OCI-LY3 (cell line): Measurements from ENCODE around the gene P2RY8.

Experiments
- H2AFZ ChIP-seq: fragments of 200-600, 300-600 bp; shearing (Covaris generic); 2 replicates; pipeline ENCODE4 v1.6.0; 2014; ENCODE audit warnings: antibody characterized with exemption, low read depth, low read length
- H3K27ac ChIP-seq: fragments of 200-600, 300-600 bp; sonication (generic); 2 replicates; pipeline ENCODE4 v1.5.1; 2014; ENCODE audit warnings: mild to moderate bottlenecking, low read length, moderate library complexity, mixed read lengths
- H3K27me3 ChIP-seq: fragments of 200-600, 300-600 bp; sonication (generic); 2 replicates; pipeline ENCODE4 v1.6.1; 2014; ENCODE audit warnings: low read depth, low read length, mixed read lengths
- H3K36me3 ChIP-seq: fragments of 200-600, 300-600 bp; sonication (generic); replicated peaks from 2 replicates; pipeline ENCODE3; 2014; ENCODE audit warnings: low read depth, low read length, mixed read lengths
- H3K4me1 ChIP-seq: fragments of 300-600, 200-600 bp; sonication (generic); 2 replicates; pipeline ENCODE4 v1.6.1; 2014; ENCODE audit warnings: low read length, mixed read lengths
- H3K4me2 ChIP-seq: fragments of 200-600, 300-600 bp; sonication (generic); 2 replicates; pipeline ENCODE4 v1.6.1; 2014; ENCODE audit warnings: low read length, mixed read lengths
- H3K4me3 ChIP-seq: fragments of 300-600, 200-600 bp; sonication (generic); 2 replicates; pipeline ENCODE4 v1.5.1; 2014; ENCODE audit warnings: antibody characterized with exemption, mild to moderate bottlenecking, low read length, moderate library complexity
- H3K79me2 ChIP-seq: fragments of 300-600, 200-600 bp; shearing (Covaris generic); 2 replicates; pipeline ENCODE4 v1.6.1; 2014; ENCODE audit warnings: mild to moderate bottlenecking, low read length, mixed read lengths
- H3K9ac ChIP-seq: fragments of 300-600, 200-600 bp; shearing (Covaris generic); 2 replicates; pipeline ENCODE4 v1.6.0; 2014; ENCODE audit warnings: mild to moderate bottlenecking, low read length, moderate library complexity
- H3K9me3 ChIP-seq: fragments of 200-600, 300-600 bp; shearing (Covaris generic); 2 replicates; pipeline ENCODE4 v1.6.1; 2014; ENCODE audit warnings: low read length, mixed read lengths; ENCODE audit not compliant: insufficient read depth
- H4K20me1 ChIP-seq: fragments of 200-600, 300-600 bp; sonication (generic); 2 replicates; pipeline ENCODE4 v1.6.1; 2016; ENCODE audit warnings: low read length, mixed read lengths; ENCODE audit not compliant: insufficient read depth
- CTCF ChIP-seq: fragments of 200-600, 300-600 bp; sonication (generic); IDR thresholded peaks from 2 replicates; pipeline ENCODE4 v1.5.1; 2014; ENCODE audit warnings: antibody characterized with exemption, low read length, low read depth
- EZH2phosphoT487 ChIP-seq: fragments of 200-600 bp; shearing (Covaris generic); IDR thresholded peaks from 2 replicates; pipeline ENCODE4 v1.6.1; 2018; ENCODE audit warnings: antibody characterized with exemption, mixed run types, low read depth

The P2RY8 gene

GRCh38 chrX:1486749-1487361, 50.1 kb downstream of the P2RY8 start:
- Histone ChIP-seq H3K79me2 (peaks cover 26% of the 10 kb centered on the region), H3K4me2 (peak overlapping the region; percentile 18), H3K36me3 (peaks cover 46% of the 10 kb centered on the region), H3K9me3 (peaks cover 8% of the 10 kb centered on the region), H3K9ac (no peak overlapping the region), H3K27ac (no peak overlapping the region), H3K27me3 (peaks cover 5% of the 10 kb centered on the region; the same call in 1 of the 2 replicates), H4K20me1 (peaks cover 20% of the 10 kb centered on the region; the same call in 1 of the 2 replicates), H2AFZ (no peak overlapping the region), H3K4me3 (no peak overlapping the region), H3K4me1 (peaks cover 62% of the 10 kb centered on the region)
- no peak for TF ChIP-seq CTCF
- no peak for TF ChIP-seq EZH2phosphoT487

GRCh38 chrX:1486177-1486576, 50.8 kb downstream of the P2RY8 start:
- no peak overlapping the region for H3K27ac ChIP-seq
- no peak overlapping the region for H3K9ac ChIP-seq
- no peak overlapping the region for H3K4me3 ChIP-seq
- peaks cover 5% of the 10 kb centered on the region; the same call in 1 of the 2 replicates for H3K27me3 ChIP-seq
- no peak for TF ChIP-seq EZH2phosphoT487
- H4K20me1 ChIP-seq: peaks cover 18% of the 10 kb centered on the region; the same call in 1 of the 2 replicates
- H3K9me3 ChIP-seq: peaks cover 6% of the 10 kb centered on the region
- no peak overlapping the region for H3K4me2 ChIP-seq
- peaks cover 67% of the 10 kb centered on the region for H3K4me1 ChIP-seq
- peaks cover 23% of the 10 kb centered on the region for H3K79me2 ChIP-seq
- no peak overlapping the region for H2AFZ ChIP-seq
- peaks cover 40% of the 10 kb centered on the region for H3K36me3 ChIP-seq

- Histone ChIP-seq H3K27me3 (peaks cover 5% of the 10 kb centered on the region; the same call in 1 of the 2 replicates), H3K4me2 (peak overlapping the region; percentile 61), H3K9ac (no peak overlapping the region), H4K20me1 (peaks cover 17% of the 10 kb centered on the region; the same call in 1 of the 2 replicates), H3K79me2 (peaks cover 26% of the 10 kb centered on the region), H3K36me3 (peaks cover 42% of the 10 kb centered on the region), H3K4me3 (no peak overlapping the region), H3K4me1 (peaks cover 78% of the 10 kb centered on the region), H2AFZ (no peak overlapping the region), H3K9me3 (peaks cover 6% of the 10 kb centered on the region), H3K27ac (peak overlapping the region; percentile 94)
- TF ChIP-seq EZH2phosphoT487 (no peak), CTCF (no peak)
These were observed 52.0 kb downstream of the P2RY8 start for GRCh38 chrX:1485033-1485432.

- Histone ChIP-seq H3K4me1 (peaks cover 82% of the 10 kb centered on the region), H3K36me3 (peaks cover 46% of the 10 kb centered on the region), H3K79me2 (peaks cover 28% of the 10 kb centered on the region), H2AFZ (no peak overlapping the region), H3K4me2 (peak overlapping the region; percentile 61), H3K4me3 (no peak overlapping the region; the same call in 1 of the 2 replicates), H4K20me1 (peaks cover 17% of the 10 kb centered on the region; the same call in 1 of the 2 replicates), H3K9me3 (peaks cover 10% of the 10 kb centered on the region), H3K27me3 (peaks cover 5% of the 10 kb centered on the region; the same call in 1 of the 2 replicates), H3K9ac (peak overlapping the region; percentile 71), H3K27ac (peak overlapping the region; percentile 94)
- TF ChIP-seq EZH2phosphoT487 (no peak), CTCF (no peak)
These were observed 52.4 kb downstream of the P2RY8 start for GRCh38 chrX:1484638-1485019.
